HT-29 (cell line): Measurements from ENCODE around the gene USP14. TPM values are rescaled to one million over a fixed set of nuclear protein-coding genes. Genes with fewer than 3 reads are reported as not detected.

Experiments
- DNase-seq: peaks from one replicate; pipeline ENCODE4 v3.0.0-alpha.2; 2015; ENCODE audit warnings: low spot score
- small RNA-seq: library from RNA; depleted of rRNA; stranded (forward); fragments of <200 nt; gene quantifications from one replicate; pipeline ENCODE3, GENCODE V24; 2014
- total RNA-seq: library from RNA; depleted of rRNA; stranded (reverse); fragments of >200 nt; shearing (Covaris generic); gene quantifications from 2 replicates; pipeline ENCODE4 v1.2.3, GENCODE V29; 2014; rRNA removed

USP14 gene
- total RNA-seq, 1 experiment from 2014 or later, result 13.6 TPM

GRCh38 chr18:225745-226144 is 67.4 kb downstream of the USP14 start:
- DNase-seq, result no peak

- no peak for DNase-seq
Measured at GRCh38 chr18:227374-227773, 69.0 kb downstream of the USP14 start.

DNA sequence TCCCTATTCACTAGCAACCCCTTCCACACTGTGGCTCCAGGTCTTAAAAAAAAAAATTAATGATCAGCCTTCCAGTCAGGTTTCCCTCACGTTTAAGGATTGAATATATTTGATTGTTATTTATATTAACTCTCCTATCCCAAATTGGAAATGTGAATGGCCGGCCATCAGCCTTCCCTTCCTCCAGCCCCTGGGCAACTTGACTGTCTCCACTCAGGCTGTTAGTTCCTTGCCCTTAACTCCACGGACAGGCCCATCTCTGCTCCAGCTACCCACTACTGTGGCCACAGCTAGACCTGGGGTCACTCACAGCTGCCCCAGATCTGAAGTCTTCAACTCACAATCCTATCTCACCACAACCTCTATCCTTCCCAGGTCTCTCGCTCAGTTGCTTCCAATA is 69.5 kb downstream of the USP14 start:
- no peak for DNase-seq

DNA sequence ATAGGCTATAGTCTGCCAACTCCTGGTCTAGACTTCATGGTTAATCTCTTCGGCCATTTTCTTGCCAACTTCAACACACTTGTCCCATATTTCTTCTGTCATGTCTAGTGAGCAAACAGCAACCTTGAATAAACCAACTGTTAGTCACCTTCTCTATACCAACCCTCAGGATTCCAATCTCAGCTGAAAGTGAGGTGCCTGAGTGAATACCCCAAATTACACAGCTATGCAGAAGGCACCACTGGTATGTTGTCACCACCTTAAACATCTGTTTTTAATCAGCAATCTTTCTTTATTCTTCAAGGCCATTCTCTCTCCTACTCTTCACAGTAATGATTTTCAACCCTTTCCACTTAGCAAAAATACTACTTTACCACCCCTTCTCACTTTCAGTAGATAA is 70.2 kb downstream of the USP14 start:
- no peak for DNase-seq

GRCh38 chr18:231563-231962 is 73.2 kb downstream of the USP14 start:
- no peak for DNase-seq

GRCh38 chr18:240175-240574 is 81.8 kb downstream of the USP14 start:
- no peak for DNase-seq

DNA sequence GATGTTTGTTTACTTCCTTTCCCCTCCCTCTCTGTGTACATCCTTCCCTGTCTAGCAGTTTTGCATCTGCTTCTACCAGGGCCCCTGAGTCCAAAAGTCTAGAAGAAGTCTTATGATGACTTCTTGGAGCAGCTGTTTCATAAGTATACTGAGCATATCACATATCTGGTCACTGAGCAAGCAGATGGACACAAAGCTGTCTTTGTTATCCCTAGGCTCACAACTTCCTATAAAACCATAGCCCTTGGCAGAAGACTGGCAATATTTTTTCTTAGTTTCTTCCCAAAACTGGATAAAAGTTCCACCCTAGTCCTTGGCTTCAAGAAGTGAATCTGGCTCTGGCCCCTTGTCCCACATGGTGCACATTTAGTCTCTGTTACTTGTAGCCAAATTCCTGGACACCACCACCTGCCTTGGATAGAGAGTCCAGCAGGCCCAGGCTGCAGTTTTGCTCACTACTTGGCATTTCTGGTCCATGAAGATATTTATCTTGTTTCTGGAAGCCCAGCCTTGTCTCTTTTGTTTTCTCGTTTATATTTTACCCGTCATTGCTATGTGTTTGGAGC is 87.0 kb downstream of the USP14 start:
- no peak for DNase-seq

- DNase-seq, result no peak
Measured at GRCh38 chr18:248053-248452, 89.7 kb downstream of the USP14 start.

GRCh38 chr18:250685-251084 is 92.3 kb downstream of the USP14 start:
- DNase-seq, result no peak

- DNase-seq, result no peak
Measured at GRCh38 chr18:251572-251971, 93.2 kb downstream of the USP14 start.

GRCh38 chr18:253121-253520 is 94.8 kb downstream of the USP14 start:
- no peak for DNase-seq

- DNase-seq, result no peak
Measured at GRCh38 chr18:255171-255570, 96.8 kb downstream of the USP14 start.

GRCh38 chr18:260547-260946 is 102.2 kb downstream of the USP14 start:
- DNase-seq, result no peak

DNA sequence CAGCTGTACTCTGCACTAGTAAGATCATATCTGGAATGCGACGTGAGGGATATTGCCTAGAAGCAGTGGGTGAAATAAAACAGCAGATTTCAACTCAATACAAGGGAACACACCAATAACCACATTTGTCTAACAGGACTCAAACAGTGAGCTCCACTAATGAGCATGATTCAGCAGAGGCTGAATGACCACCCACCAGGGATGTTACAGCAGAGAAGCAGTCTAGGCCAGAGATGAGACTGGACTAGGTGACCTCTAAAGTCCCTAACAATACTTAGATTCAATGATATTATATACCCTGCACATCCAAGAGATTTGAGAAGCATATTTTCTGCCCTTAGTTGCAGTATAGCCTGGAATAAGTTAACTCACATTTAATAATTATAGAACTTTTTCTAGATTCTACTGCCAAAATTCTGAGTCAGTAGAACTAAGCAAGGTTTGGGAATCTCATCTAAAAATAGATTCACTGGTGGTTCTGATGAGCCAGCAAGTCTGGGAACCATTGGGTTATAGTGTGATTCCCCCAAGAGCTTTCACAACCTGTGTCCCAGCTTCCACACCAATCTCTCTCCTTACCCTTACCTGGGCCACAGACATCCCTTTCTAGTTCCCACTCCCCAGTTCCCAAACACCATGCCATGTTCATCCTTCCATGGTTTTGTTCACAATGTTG is 103.2 kb downstream of the USP14 start:
- DNase-seq, result no peak

Small RNA genes lying within 50 kb of the gene (small RNA-seq; reads per million reads assigned to genes)
- not detected for gene MIR8078

Other genes starting within 250 kb of the USP14 start
- not detected in 2 replicates for gene TUBB8B, start 108.9 kb upstream of the USP14 start, total RNA-seq
- 30.2 and 40.6 TPM in 2 replicates for gene THOC1, start 109.5 kb downstream of the USP14 start, total RNA-seq